ENCODE data around the gene YY1.

The YY1 gene

GRCh38 chr14:100329233-100330006 is 90.5 kb downstream of the YY1 start:
- in situ Hi-C loops (cut with HindIII; ENCODE audit: low sequenced_read_pairs): no loop called here
- DNase-seq (ENCODE audit: low read depth): no peak
- TF ChIP-seq CTCF (IDR thresholded peaks at IDR 0.05; ENCODE audit: low read depth, low read length, missing control alignments): no peak
- no peak overlapping the region for H3K4me3 ChIP-seq (ENCODE audit: low read depth, low read length)

- TF ChIP-seq CTCF (IDR thresholded peaks at IDR 0.05; ENCODE audit: low read depth, low read length, missing control alignments): no peak
- no peak overlapping the region for H3K4me3 ChIP-seq (ENCODE audit: low read depth, low read length)
- DNase-seq (ENCODE audit: low read depth): no peak
- in situ Hi-C loops (cut with HindIII; ENCODE audit: low sequenced_read_pairs): no loop called here
Measured at GRCh38 chr14:100330007-100330344, 91.0 kb downstream of the YY1 start.

- no peak for DNase-seq (ENCODE audit: low read depth)
- no peak for TF ChIP-seq CTCF (IDR thresholded peaks at IDR 0.05; ENCODE audit: low read depth, low read length, missing control alignments)
- in situ Hi-C loops (cut with HindIII; ENCODE audit: low sequenced_read_pairs): no loop called here
- H3K4me3 ChIP-seq (ENCODE audit: low read depth, low read length): no peak overlapping the region
Measured at GRCh38 chr14:100330388-100330931, 91.5 kb downstream of the YY1 start.

GRCh38 chr14:100332071-100332639 is 93.2 kb downstream of the YY1 start:
- H3K4me3 ChIP-seq (ENCODE audit: low read depth, low read length): no peak overlapping the region
- in situ Hi-C loops (cut with HindIII; ENCODE audit: low sequenced_read_pairs): no loop called here
- no peak for DNase-seq (ENCODE audit: low read depth)
- no peak for TF ChIP-seq CTCF (IDR thresholded peaks at IDR 0.05; ENCODE audit: low read depth, low read length, missing control alignments)

All from astrocyte of the cerebellum (primary cell).